22Rv1 (cell line): ENCODE data around the gene SCAF11.

Source experiments
- ZFX ChIP-seq: fragments of 450-650 bp; IDR thresholded peaks from 2 replicates; pipeline ENCODE4 v1.6.1; 2017; ENCODE audit warnings: antibody characterized with exemption, borderline replicate concordance
- TF ChIP-seq, protein P1 (sequence below): fragments of 450-650 bp; IDR thresholded peaks from 2 replicates; pipeline ENCODE4 v1.5.1; 2017; ENCODE audit warnings: mild to moderate bottlenecking

DNA sequence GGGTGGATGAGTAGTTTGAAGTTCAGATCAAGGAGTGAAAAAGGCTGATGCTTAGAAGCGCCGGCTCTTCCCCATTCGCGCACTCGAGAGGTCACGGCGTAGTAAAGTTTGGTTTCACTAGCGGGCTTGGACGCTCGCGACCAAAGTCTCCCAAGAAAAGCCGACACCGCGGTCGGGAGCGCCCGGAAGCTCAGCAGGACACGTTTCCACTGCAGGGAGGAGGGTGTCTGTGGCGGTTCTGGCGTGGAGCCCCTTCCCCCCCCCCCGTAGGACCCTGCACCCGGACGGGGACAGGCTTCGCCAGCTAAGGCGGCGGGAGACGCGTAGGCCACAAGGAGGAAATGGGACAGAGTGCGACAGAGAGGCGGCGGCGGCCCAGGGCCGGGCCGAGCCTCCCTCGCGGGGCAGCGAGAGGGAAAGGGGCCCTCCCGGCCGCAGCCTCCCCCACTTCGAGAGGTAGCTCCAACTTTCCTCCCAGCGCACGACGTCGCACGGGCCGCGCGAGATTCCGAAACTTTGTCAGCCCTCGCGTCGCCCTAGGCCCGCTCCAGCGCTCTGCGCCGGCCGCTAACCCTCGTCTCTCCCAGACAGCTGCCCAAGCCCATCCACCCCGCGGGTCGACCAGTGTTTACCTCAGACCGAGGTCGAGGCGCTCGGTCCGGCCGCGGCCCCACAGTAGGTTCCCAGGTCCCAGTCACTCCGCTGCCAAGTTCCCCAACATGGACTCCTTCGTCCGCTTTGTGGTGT, 480 bp downstream of the SCAF11 start:
- TF ChIP-seq, protein P1, sequence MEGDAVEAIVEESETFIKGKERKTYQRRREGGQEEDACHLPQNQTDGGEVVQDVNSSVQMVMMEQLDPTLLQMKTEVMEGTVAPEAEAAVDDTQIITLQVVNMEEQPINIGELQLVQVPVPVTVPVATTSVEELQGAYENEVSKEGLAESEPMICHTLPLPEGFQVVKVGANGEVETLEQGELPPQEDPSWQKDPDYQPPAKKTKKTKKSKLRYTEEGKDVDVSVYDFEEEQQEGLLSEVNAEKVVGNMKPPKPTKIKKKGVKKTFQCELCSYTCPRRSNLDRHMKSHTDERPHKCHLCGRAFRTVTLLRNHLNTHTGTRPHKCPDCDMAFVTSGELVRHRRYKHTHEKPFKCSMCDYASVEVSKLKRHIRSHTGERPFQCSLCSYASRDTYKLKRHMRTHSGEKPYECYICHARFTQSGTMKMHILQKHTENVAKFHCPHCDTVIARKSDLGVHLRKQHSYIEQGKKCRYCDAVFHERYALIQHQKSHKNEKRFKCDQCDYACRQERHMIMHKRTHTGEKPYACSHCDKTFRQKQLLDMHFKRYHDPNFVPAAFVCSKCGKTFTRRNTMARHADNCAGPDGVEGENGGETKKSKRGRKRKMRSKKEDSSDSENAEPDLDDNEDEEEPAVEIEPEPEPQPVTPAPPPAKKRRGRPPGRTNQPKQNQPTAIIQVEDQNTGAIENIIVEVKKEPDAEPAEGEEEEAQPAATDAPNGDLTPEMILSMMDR = no peak
- TF ChIP-seq ZFX = no peak
